H9 (cell line): Measurements from ENCODE around the gene LBX2. TPM values are rescaled to one million over a fixed set of nuclear protein-coding genes. Genes with fewer than 3 reads are reported as not detected.

Experiments
- DNase-seq: peaks from one replicate; pipeline ENCODE4 v3.0.0-alpha.2; 2017
- H2AFZ ChIP-seq: one replicate; pipeline ENCODE4 v1.6.1; 2013; ENCODE audit warnings: mild to moderate bottlenecking, low read length, control low read depth, moderate library complexity
- H2AK5ac ChIP-seq: 2 replicates; pipeline ENCODE4 v1.6.1; 2013; ENCODE audit warnings: low read length, control low read depth, mixed read lengths; ENCODE audit not compliant: insufficient read length
- H2BK120ac ChIP-seq: one replicate; pipeline ENCODE4 v1.6.1; 2013; ENCODE audit warnings: low read depth, mild to moderate bottlenecking, low read length, control low read depth, inconsistent platforms; ENCODE audit not compliant: poor library complexity, severe bottlenecking
- H2BK12ac ChIP-seq: 2 replicates; pipeline ENCODE4 v1.6.1; 2013; ENCODE audit warnings: low read length, control low read depth, mixed read lengths, low read depth; ENCODE audit not compliant: insufficient read length
- H2BK15ac ChIP-seq: 2 replicates; pipeline ENCODE4 v1.6.1; 2013; ENCODE audit warnings: low read depth, low read length, control low read depth
- H2BK20ac ChIP-seq: one replicate; pipeline ENCODE4 v1.6.1; 2013; ENCODE audit warnings: low read depth, mild to moderate bottlenecking, low read length, control low read depth, inconsistent platforms; ENCODE audit not compliant: poor library complexity, severe bottlenecking
- H2BK5ac ChIP-seq: 2 replicates; pipeline ENCODE4 v1.6.1; 2013; ENCODE audit warnings: low read length, control low read depth, mixed read lengths; ENCODE audit not compliant: insufficient read length
- H3K14ac ChIP-seq: 2 replicates; pipeline ENCODE4 v1.6.1; 2013; ENCODE audit warnings: low read length, control low read depth; ENCODE audit not compliant: insufficient read depth
- H3K18ac ChIP-seq: 2 replicates; pipeline ENCODE4 v1.6.1; 2013; ENCODE audit warnings: low read depth, mild to moderate bottlenecking, mixed read lengths, low read length, control low read depth; ENCODE audit not compliant: insufficient read length
- H3K23ac ChIP-seq: 2 replicates; pipeline ENCODE4 v1.6.1; 2013; ENCODE audit warnings: low read length, control low read depth, mixed read lengths, low read depth; ENCODE audit not compliant: insufficient read length
- H3K23me2 ChIP-seq: 2 replicates; pipeline ENCODE4 v1.6.1; 2013; ENCODE audit warnings: low read depth, mild to moderate bottlenecking, mixed read lengths, low read length, control low read depth; ENCODE audit not compliant: insufficient read length, poor library complexity, severe bottlenecking
- H3K27ac ChIP-seq: 2 replicates; pipeline ENCODE4 v1.5.1; 2013; ENCODE audit warnings: low read length, control low read depth, mixed read lengths, low read depth; ENCODE audit not compliant: insufficient read length
- H3K27me3 ChIP-seq: 2 replicates; pipeline ENCODE4 v1.6.1; 2013; ENCODE audit warnings: low read length, control low read depth, inconsistent platforms; ENCODE audit not compliant: insufficient read depth
- H3K4ac ChIP-seq: 2 replicates; pipeline ENCODE4 v1.6.1; 2013; ENCODE audit warnings: low read depth, mild to moderate bottlenecking, control low read depth, inconsistent platforms, low read length, moderate library complexity
- H3K4me1 ChIP-seq: 2 replicates; pipeline ENCODE4 v1.6.1; 2013; ENCODE audit warnings: low read length, control low read depth, inconsistent platforms; ENCODE audit not compliant: insufficient read depth
- H3K4me2 ChIP-seq: 2 replicates; pipeline ENCODE4 v1.6.1; 2013; ENCODE audit warnings: low read length, control low read depth, mixed read lengths; ENCODE audit not compliant: insufficient read length, insufficient read depth
- H3K56ac ChIP-seq: 2 replicates; pipeline ENCODE4 v1.6.1; 2013; ENCODE audit warnings: low read depth, mild to moderate bottlenecking, mixed read lengths, low read length, control low read depth; ENCODE audit not compliant: insufficient read length
- H3K79me1 ChIP-seq: 2 replicates; pipeline ENCODE4 v1.6.1; 2013; ENCODE audit warnings: low read depth, mild to moderate bottlenecking, moderate library complexity, low read length, control low read depth, inconsistent platforms; ENCODE audit not compliant: insufficient read depth, poor library complexity, severe bottlenecking
- H3K79me2 ChIP-seq: 2 replicates; pipeline ENCODE4 v1.6.1; 2013; ENCODE audit warnings: low read length, control low read depth, inconsistent platforms; ENCODE audit not compliant: insufficient read depth
- H3K9ac ChIP-seq: 2 replicates; pipeline ENCODE4 v1.6.1; 2013; ENCODE audit warnings: low read length, control low read depth, mixed read lengths; ENCODE audit not compliant: insufficient read length; ENCODE audit errors: extremely low read depth
- H3K9me3 ChIP-seq: one replicate; pipeline ENCODE4 v1.6.1; 2013; ENCODE audit warnings: low read depth, low read length, inconsistent platforms; ENCODE audit not compliant: control insufficient read depth
- H3T11ph ChIP-seq: one replicate; pipeline ENCODE4 v1.6.1; 2013; ENCODE audit warnings: mild to moderate bottlenecking, low read length, control low read depth, inconsistent platforms
- H4K20me1 ChIP-seq: one replicate; pipeline ENCODE4 v1.6.1; 2013; ENCODE audit not compliant: control insufficient read depth, insufficient read length, insufficient read depth
- H4K5ac ChIP-seq: 2 replicates; pipeline ENCODE4 v1.6.1; 2013; ENCODE audit warnings: low read depth, mild to moderate bottlenecking, mixed read lengths, low read length, control low read depth; ENCODE audit not compliant: insufficient read length
- H4K8ac ChIP-seq: replicated peaks from 2 replicates; pipeline ENCODE4 v1.6.1; 2013; ENCODE audit warnings: low read length, control low read depth, mixed read lengths, low read depth; ENCODE audit not compliant: insufficient read length
- H4K91ac ChIP-seq: 2 replicates; pipeline ENCODE4 v1.6.1; 2013; ENCODE audit warnings: low read depth, mild to moderate bottlenecking, moderate library complexity, mixed read lengths, low read length, control low read depth; ENCODE audit not compliant: insufficient read length
- H3K27ac Mint-ChIP-seq, 3 experiments: 2 replicates in 2 of 3; 3 replicates in 1 of 3; pipeline ENCODE4 v1.8.0; 2020 to 2021; ENCODE audit warnings: mixed read lengths in 3 of 3, mild to moderate bottlenecking in 1 of 3, moderate library complexity in 1 of 3
- H3K27me3 Mint-ChIP-seq: 2 replicates; pipeline ENCODE4 v1.8.0; 2021; ENCODE audit warnings: low read depth, mild to moderate bottlenecking, moderate library complexity, mixed read lengths
- H3K36me3 Mint-ChIP-seq, 3 experiments: 2 replicates in 2 of 3; 3 replicates in 1 of 3; pipeline ENCODE4 v1.8.0; 2020 to 2021; ENCODE audit warnings: low read depth in 3 of 3, mixed read lengths in 3 of 3; ENCODE audit not compliant: insufficient read depth in 1 of 3
- H3K4me1 Mint-ChIP-seq, 2 experiments: 2 replicates each; pipeline ENCODE4 v1.8.0; 2020; ENCODE audit warnings: mixed read lengths in 2 of 2
- H3K4me3 Mint-ChIP-seq, 2 experiments: 2 replicates in 1 of 2; 3 replicates in 1 of 2; pipeline ENCODE4 v1.8.0; 2020 to 2021; ENCODE audit warnings: mild to moderate bottlenecking in 2 of 2, mixed read lengths in 2 of 2, moderate library complexity in 1 of 2
- H3K9me3 Mint-ChIP-seq, 2 experiments: 2 replicates in 1 of 2; 3 replicates in 1 of 2; pipeline ENCODE4 v1.8.0; 2020; ENCODE audit warnings: mild to moderate bottlenecking in 2 of 2, mixed read lengths in 2 of 2, moderate library complexity in 1 of 2
- WGBS: extraction: QIAGEN DNeasy Blood & Tissue Kit; methylation state at CpG from one replicate; pipeline ENCODE4 v1.1.7; 2013; ENCODE audit warnings: missing lambda C conversion rate, low lambda C conversion rate, mixed read lengths; ENCODE audit not compliant: insufficient read length; ENCODE audit errors: extremely low coverage; 5-methylcytosine and 5-hydroxymethylcytosine counted together
- total RNA-seq: library from RNA; stranded (reverse); gene quantifications from 2 replicates; pipeline ENCODE4 v1.2.1, GENCODE V29; 2021
- TF ChIP-seq, protein P1 (sequence below): fragments of 200-600 bp; sonication (generic); conservative IDR thresholded peaks from 3 replicates; pipeline ENCODE4 v1.8.0; 2021; ENCODE audit warnings: antibody characterized with exemption, mild to moderate bottlenecking

The LBX2 gene
- total RNA-seq, 1 experiment from 2014 or later, result 1.1 TPM

DNA sequence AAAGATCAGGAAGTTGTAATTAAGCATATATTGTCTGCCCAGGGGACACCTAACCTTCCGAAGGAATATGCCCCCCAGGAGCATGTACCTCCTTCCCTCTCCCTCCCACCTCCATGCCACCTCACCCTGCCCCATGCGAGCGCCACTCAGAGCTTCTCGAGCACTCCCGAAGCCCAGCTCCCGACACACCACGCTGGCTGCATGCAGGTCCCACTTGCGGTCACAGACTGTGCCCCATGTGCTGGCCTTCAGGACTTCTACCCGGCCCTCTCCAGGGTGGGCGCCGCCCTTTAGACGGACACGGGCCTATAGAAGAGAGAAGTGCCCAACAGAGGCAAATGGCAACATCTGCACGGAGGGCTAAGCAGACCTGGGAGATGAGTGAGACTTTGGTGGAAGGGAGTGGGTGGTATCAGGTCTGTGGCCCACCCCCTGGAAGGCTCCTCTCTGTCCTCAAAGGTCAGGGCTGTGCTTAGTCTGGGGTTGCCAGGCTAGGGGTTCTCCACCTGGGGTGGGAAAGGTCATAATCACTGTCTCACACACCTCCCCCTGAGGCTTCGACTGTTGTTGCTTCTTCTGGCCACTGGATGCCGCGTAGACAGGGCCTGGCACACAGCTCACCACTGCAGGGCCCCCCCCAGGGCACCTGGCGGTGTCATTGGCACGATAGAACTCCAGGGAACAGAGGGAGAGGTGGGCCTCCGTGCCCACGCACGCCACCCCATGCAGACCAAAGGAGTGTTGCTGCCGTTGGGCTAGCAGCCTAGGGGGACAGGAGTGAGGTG, 37.0 kb upstream of the LBX2 start:
- H3K23me2 ChIP-seq, result no peaks in the 10 kb centered on the region
- Mint-ChIP-seq H3K9me3 (no peaks in the 10 kb centered on the region), H3K27ac (no peak overlapping the region), H3K4me1 (peaks cover 3 to 9% of the 10 kb centered on the region in 2 experiments; a peak in 1 of 4 replicates), H3K36me3 (peaks cover 0 to 31% (median 24%) of the 10 kb centered on the region in 3 experiments; a peak in 5 of 7 replicates), H3K27me3 (no peaks in the 10 kb centered on the region), H3K4me3 (no peak overlapping the region)
- H3K79me2 ChIP-seq, result no peaks in the 10 kb centered on the region
- H3K79me1 ChIP-seq, result no peaks in the 10 kb centered on the region
- no peak overlapping the region for H2BK15ac ChIP-seq
- H3K9me3 ChIP-seq, result no peaks in the 10 kb centered on the region
- H3K14ac ChIP-seq, result no peak overlapping the region
- no peaks in the 10 kb centered on the region for H3K27me3 ChIP-seq
- H2AFZ ChIP-seq, result no peak overlapping the region
- no peak overlapping the region for H3K4ac ChIP-seq
- H3K9ac ChIP-seq, result no peak overlapping the region
- TF ChIP-seq, protein P1, sequence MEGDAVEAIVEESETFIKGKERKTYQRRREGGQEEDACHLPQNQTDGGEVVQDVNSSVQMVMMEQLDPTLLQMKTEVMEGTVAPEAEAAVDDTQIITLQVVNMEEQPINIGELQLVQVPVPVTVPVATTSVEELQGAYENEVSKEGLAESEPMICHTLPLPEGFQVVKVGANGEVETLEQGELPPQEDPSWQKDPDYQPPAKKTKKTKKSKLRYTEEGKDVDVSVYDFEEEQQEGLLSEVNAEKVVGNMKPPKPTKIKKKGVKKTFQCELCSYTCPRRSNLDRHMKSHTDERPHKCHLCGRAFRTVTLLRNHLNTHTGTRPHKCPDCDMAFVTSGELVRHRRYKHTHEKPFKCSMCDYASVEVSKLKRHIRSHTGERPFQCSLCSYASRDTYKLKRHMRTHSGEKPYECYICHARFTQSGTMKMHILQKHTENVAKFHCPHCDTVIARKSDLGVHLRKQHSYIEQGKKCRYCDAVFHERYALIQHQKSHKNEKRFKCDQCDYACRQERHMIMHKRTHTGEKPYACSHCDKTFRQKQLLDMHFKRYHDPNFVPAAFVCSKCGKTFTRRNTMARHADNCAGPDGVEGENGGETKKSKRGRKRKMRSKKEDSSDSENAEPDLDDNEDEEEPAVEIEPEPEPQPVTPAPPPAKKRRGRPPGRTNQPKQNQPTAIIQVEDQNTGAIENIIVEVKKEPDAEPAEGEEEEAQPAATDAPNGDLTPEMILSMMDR, result no peak
- H3K27ac ChIP-seq, result no peak overlapping the region
- H3K23ac ChIP-seq, result no peak overlapping the region
- H4K20me1 ChIP-seq, result no peaks in the 10 kb centered on the region
- H3T11ph ChIP-seq, result no peak overlapping the region
- no peaks in the 10 kb centered on the region for H3K4me1 ChIP-seq
- no peak overlapping the region for H3K4me2 ChIP-seq
- H3K56ac ChIP-seq, result no peak overlapping the region
- WGBS, result no CpG with 5 or more reads among the region's 23 CpGs
- no peak overlapping the region for H4K8ac ChIP-seq
- DNase-seq, result no peak
- H2BK20ac ChIP-seq, result no peak overlapping the region
- no peak overlapping the region for H2BK120ac ChIP-seq
- no peak overlapping the region for H2BK5ac ChIP-seq
- H4K91ac ChIP-seq, result no peak overlapping the region
- H2AK5ac ChIP-seq, result no peak overlapping the region
- H2BK12ac ChIP-seq, result no peak overlapping the region
- H3K18ac ChIP-seq, result no peak overlapping the region
- no peak overlapping the region for H4K5ac ChIP-seq
